H9 (cell line): Measurements from ENCODE around the gene OR2Y1. TPM values are rescaled to one million over a fixed set of nuclear protein-coding genes. Genes with fewer than 3 reads are reported as not detected.
"Not testable (repeated sequence)": the region's sequence is repeated elsewhere in the genome, so short reads cannot be mapped to it uniquely, and the experiment has no call there.

Experiments
- DNase-seq: peaks from one replicate; pipeline ENCODE4 v3.0.0-alpha.2; 2017
- H2AFZ ChIP-seq: one replicate; pipeline ENCODE4 v1.6.1; 2013; ENCODE audit warnings: mild to moderate bottlenecking, low read length, control low read depth, moderate library complexity
- H2AK5ac ChIP-seq: 2 replicates; pipeline ENCODE4 v1.6.1; 2013; ENCODE audit warnings: low read length, control low read depth, mixed read lengths; ENCODE audit not compliant: insufficient read length
- H2BK120ac ChIP-seq: one replicate; pipeline ENCODE4 v1.6.1; 2013; ENCODE audit warnings: low read depth, mild to moderate bottlenecking, low read length, control low read depth, inconsistent platforms; ENCODE audit not compliant: poor library complexity, severe bottlenecking
- H2BK12ac ChIP-seq: 2 replicates; pipeline ENCODE4 v1.6.1; 2013; ENCODE audit warnings: low read length, control low read depth, mixed read lengths, low read depth; ENCODE audit not compliant: insufficient read length
- H2BK15ac ChIP-seq: 2 replicates; pipeline ENCODE4 v1.6.1; 2013; ENCODE audit warnings: low read depth, low read length, control low read depth
- H2BK20ac ChIP-seq: one replicate; pipeline ENCODE4 v1.6.1; 2013; ENCODE audit warnings: low read depth, mild to moderate bottlenecking, low read length, control low read depth, inconsistent platforms; ENCODE audit not compliant: poor library complexity, severe bottlenecking
- H2BK5ac ChIP-seq: 2 replicates; pipeline ENCODE4 v1.6.1; 2013; ENCODE audit warnings: low read length, control low read depth, mixed read lengths; ENCODE audit not compliant: insufficient read length
- H3K14ac ChIP-seq: 2 replicates; pipeline ENCODE4 v1.6.1; 2013; ENCODE audit warnings: low read length, control low read depth; ENCODE audit not compliant: insufficient read depth
- H3K18ac ChIP-seq: 2 replicates; pipeline ENCODE4 v1.6.1; 2013; ENCODE audit warnings: low read depth, mild to moderate bottlenecking, mixed read lengths, low read length, control low read depth; ENCODE audit not compliant: insufficient read length
- H3K23ac ChIP-seq: 2 replicates; pipeline ENCODE4 v1.6.1; 2013; ENCODE audit warnings: low read length, control low read depth, mixed read lengths, low read depth; ENCODE audit not compliant: insufficient read length
- H3K23me2 ChIP-seq: 2 replicates; pipeline ENCODE4 v1.6.1; 2013; ENCODE audit warnings: low read depth, mild to moderate bottlenecking, mixed read lengths, low read length, control low read depth; ENCODE audit not compliant: insufficient read length, poor library complexity, severe bottlenecking
- H3K27ac ChIP-seq: 2 replicates; pipeline ENCODE4 v1.5.1; 2013; ENCODE audit warnings: low read length, control low read depth, mixed read lengths, low read depth; ENCODE audit not compliant: insufficient read length
- H3K27me3 ChIP-seq: 2 replicates; pipeline ENCODE4 v1.6.1; 2013; ENCODE audit warnings: low read length, control low read depth, inconsistent platforms; ENCODE audit not compliant: insufficient read depth
- H3K4ac ChIP-seq: 2 replicates; pipeline ENCODE4 v1.6.1; 2013; ENCODE audit warnings: low read depth, mild to moderate bottlenecking, control low read depth, inconsistent platforms, low read length, moderate library complexity
- H3K4me1 ChIP-seq: 2 replicates; pipeline ENCODE4 v1.6.1; 2013; ENCODE audit warnings: low read length, control low read depth, inconsistent platforms; ENCODE audit not compliant: insufficient read depth
- H3K4me2 ChIP-seq: 2 replicates; pipeline ENCODE4 v1.6.1; 2013; ENCODE audit warnings: low read length, control low read depth, mixed read lengths; ENCODE audit not compliant: insufficient read length, insufficient read depth
- H3K56ac ChIP-seq: 2 replicates; pipeline ENCODE4 v1.6.1; 2013; ENCODE audit warnings: low read depth, mild to moderate bottlenecking, mixed read lengths, low read length, control low read depth; ENCODE audit not compliant: insufficient read length
- H3K79me1 ChIP-seq: 2 replicates; pipeline ENCODE4 v1.6.1; 2013; ENCODE audit warnings: low read depth, mild to moderate bottlenecking, moderate library complexity, low read length, control low read depth, inconsistent platforms; ENCODE audit not compliant: insufficient read depth, poor library complexity, severe bottlenecking
- H3K79me2 ChIP-seq: 2 replicates; pipeline ENCODE4 v1.6.1; 2013; ENCODE audit warnings: low read length, control low read depth, inconsistent platforms; ENCODE audit not compliant: insufficient read depth
- H3K9ac ChIP-seq: 2 replicates; pipeline ENCODE4 v1.6.1; 2013; ENCODE audit warnings: low read length, control low read depth, mixed read lengths; ENCODE audit not compliant: insufficient read length; ENCODE audit errors: extremely low read depth
- H3K9me3 ChIP-seq: one replicate; pipeline ENCODE4 v1.6.1; 2013; ENCODE audit warnings: low read depth, low read length, inconsistent platforms; ENCODE audit not compliant: control insufficient read depth
- H3T11ph ChIP-seq: one replicate; pipeline ENCODE4 v1.6.1; 2013; ENCODE audit warnings: mild to moderate bottlenecking, low read length, control low read depth, inconsistent platforms
- H4K20me1 ChIP-seq: one replicate; pipeline ENCODE4 v1.6.1; 2013; ENCODE audit not compliant: control insufficient read depth, insufficient read length, insufficient read depth
- H4K5ac ChIP-seq: 2 replicates; pipeline ENCODE4 v1.6.1; 2013; ENCODE audit warnings: low read depth, mild to moderate bottlenecking, mixed read lengths, low read length, control low read depth; ENCODE audit not compliant: insufficient read length
- H4K8ac ChIP-seq: replicated peaks from 2 replicates; pipeline ENCODE4 v1.6.1; 2013; ENCODE audit warnings: low read length, control low read depth, mixed read lengths, low read depth; ENCODE audit not compliant: insufficient read length
- H4K91ac ChIP-seq: 2 replicates; pipeline ENCODE4 v1.6.1; 2013; ENCODE audit warnings: low read depth, mild to moderate bottlenecking, moderate library complexity, mixed read lengths, low read length, control low read depth; ENCODE audit not compliant: insufficient read length
- H3K27ac Mint-ChIP-seq, 3 experiments: 2 replicates in 2 of 3; 3 replicates in 1 of 3; pipeline ENCODE4 v1.8.0; 2020 to 2021; ENCODE audit warnings: mixed read lengths in 3 of 3, mild to moderate bottlenecking in 1 of 3, moderate library complexity in 1 of 3
- H3K27me3 Mint-ChIP-seq: 2 replicates; pipeline ENCODE4 v1.8.0; 2021; ENCODE audit warnings: low read depth, mild to moderate bottlenecking, moderate library complexity, mixed read lengths
- H3K36me3 Mint-ChIP-seq, 3 experiments: 2 replicates in 2 of 3; 3 replicates in 1 of 3; pipeline ENCODE4 v1.8.0; 2020 to 2021; ENCODE audit warnings: low read depth in 3 of 3, mixed read lengths in 3 of 3; ENCODE audit not compliant: insufficient read depth in 1 of 3
- H3K4me1 Mint-ChIP-seq, 2 experiments: 2 replicates each; pipeline ENCODE4 v1.8.0; 2020; ENCODE audit warnings: mixed read lengths in 2 of 2
- H3K4me3 Mint-ChIP-seq, 2 experiments: 2 replicates in 1 of 2; 3 replicates in 1 of 2; pipeline ENCODE4 v1.8.0; 2020 to 2021; ENCODE audit warnings: mild to moderate bottlenecking in 2 of 2, mixed read lengths in 2 of 2, moderate library complexity in 1 of 2
- H3K9me3 Mint-ChIP-seq, 2 experiments: 2 replicates in 1 of 2; 3 replicates in 1 of 2; pipeline ENCODE4 v1.8.0; 2020; ENCODE audit warnings: mild to moderate bottlenecking in 2 of 2, mixed read lengths in 2 of 2, moderate library complexity in 1 of 2
- WGBS: extraction: QIAGEN DNeasy Blood & Tissue Kit; methylation state at CpG from one replicate; pipeline ENCODE4 v1.1.7; 2013; ENCODE audit warnings: missing lambda C conversion rate, low lambda C conversion rate, mixed read lengths; ENCODE audit not compliant: insufficient read length; ENCODE audit errors: extremely low coverage; 5-methylcytosine and 5-hydroxymethylcytosine counted together
- total RNA-seq: library from RNA; stranded (reverse); gene quantifications from 2 replicates; pipeline ENCODE4 v1.2.1, GENCODE V29; 2021
- TF ChIP-seq, protein P1 (sequence below): fragments of 200-600 bp; sonication (generic); conservative IDR thresholded peaks from 3 replicates; pipeline ENCODE4 v1.8.0; 2021; ENCODE audit warnings: antibody characterized with exemption, mild to moderate bottlenecking

Gene OR2Y1
- total RNA-seq, 1 experiment from 2014 or later = not detected

DNA sequence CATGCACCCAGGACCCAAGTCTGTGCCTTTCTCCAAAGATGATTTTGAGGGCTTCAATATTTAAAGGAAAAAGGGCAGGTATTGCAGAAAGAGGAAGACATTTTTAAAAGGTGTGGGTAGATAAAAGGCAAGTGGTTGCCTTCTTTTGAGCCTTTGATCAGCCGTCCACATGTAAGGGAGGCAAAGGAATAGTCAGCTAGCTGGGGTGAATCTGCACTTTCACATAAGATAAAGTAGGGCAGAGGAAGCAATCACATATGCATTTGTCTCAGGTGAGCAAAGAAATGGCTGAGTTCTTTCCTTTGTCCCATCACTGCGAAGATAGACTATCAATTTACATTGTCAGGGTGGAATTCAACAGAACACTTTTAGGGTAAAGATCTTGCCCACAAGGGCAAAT is 42.9 kb upstream of the OR2Y1 start:
- no peaks in the 10 kb centered on the region for H3K79me2 ChIP-seq
- H2BK5ac ChIP-seq = no peak overlapping the region
- no peak overlapping the region for H3K4ac ChIP-seq
- H3K4me2 ChIP-seq = no peak overlapping the region
- TF ChIP-seq, protein P1, sequence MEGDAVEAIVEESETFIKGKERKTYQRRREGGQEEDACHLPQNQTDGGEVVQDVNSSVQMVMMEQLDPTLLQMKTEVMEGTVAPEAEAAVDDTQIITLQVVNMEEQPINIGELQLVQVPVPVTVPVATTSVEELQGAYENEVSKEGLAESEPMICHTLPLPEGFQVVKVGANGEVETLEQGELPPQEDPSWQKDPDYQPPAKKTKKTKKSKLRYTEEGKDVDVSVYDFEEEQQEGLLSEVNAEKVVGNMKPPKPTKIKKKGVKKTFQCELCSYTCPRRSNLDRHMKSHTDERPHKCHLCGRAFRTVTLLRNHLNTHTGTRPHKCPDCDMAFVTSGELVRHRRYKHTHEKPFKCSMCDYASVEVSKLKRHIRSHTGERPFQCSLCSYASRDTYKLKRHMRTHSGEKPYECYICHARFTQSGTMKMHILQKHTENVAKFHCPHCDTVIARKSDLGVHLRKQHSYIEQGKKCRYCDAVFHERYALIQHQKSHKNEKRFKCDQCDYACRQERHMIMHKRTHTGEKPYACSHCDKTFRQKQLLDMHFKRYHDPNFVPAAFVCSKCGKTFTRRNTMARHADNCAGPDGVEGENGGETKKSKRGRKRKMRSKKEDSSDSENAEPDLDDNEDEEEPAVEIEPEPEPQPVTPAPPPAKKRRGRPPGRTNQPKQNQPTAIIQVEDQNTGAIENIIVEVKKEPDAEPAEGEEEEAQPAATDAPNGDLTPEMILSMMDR = no peak
- H3K9me3 ChIP-seq = no peaks in the 10 kb centered on the region
- WGBS = no CpG with 5 or more reads among the region's 2 CpGs
- H3K4me3 Mint-ChIP-seq = no peak overlapping the region
- no peak overlapping the region for H3K23ac ChIP-seq
- no peak overlapping the region for H4K91ac ChIP-seq
- H3K36me3 Mint-ChIP-seq = peaks cover 0 to 14% (median 10%) of the 10 kb centered on the region in 3 experiments; a peak in 5 of 7 replicates
- H3K9ac ChIP-seq = no peak overlapping the region
- H3K27me3 ChIP-seq = no peaks in the 10 kb centered on the region
- H3K9me3 Mint-ChIP-seq = peaks cover 11 to 19% of the 10 kb centered on the region in 2 experiments
- H3K27ac Mint-ChIP-seq = no peak overlapping the region
- H2BK12ac ChIP-seq = no peak overlapping the region
- H4K8ac ChIP-seq = no peak overlapping the region
- H3K18ac ChIP-seq = no peak overlapping the region
- peaks cover 12% of the 10 kb centered on the region; the same call in 1 of the 2 replicates for H3K4me1 ChIP-seq
- H3K4me1 Mint-ChIP-seq = peaks cover 34 to 36% of the 10 kb centered on the region in 2 experiments
- H2BK15ac ChIP-seq = no peak overlapping the region
- H3K14ac ChIP-seq = no peak overlapping the region
- H3K23me2 ChIP-seq = no peaks in the 10 kb centered on the region
- no peak overlapping the region for H3K56ac ChIP-seq
- no peak overlapping the region for H2AFZ ChIP-seq
- H4K5ac ChIP-seq = no peak overlapping the region
- no peaks in the 10 kb centered on the region for H3K79me1 ChIP-seq
- no peak overlapping the region for H2AK5ac ChIP-seq
- H2BK20ac ChIP-seq = no peak overlapping the region
- no peaks in the 10 kb centered on the region for H4K20me1 ChIP-seq
- peaks cover 6% of the 10 kb centered on the region for H3K27me3 Mint-ChIP-seq
- no peak overlapping the region for H3K27ac ChIP-seq
- H3T11ph ChIP-seq = no peak overlapping the region
- H2BK120ac ChIP-seq = no peak overlapping the region
- no peak for DNase-seq

DNA sequence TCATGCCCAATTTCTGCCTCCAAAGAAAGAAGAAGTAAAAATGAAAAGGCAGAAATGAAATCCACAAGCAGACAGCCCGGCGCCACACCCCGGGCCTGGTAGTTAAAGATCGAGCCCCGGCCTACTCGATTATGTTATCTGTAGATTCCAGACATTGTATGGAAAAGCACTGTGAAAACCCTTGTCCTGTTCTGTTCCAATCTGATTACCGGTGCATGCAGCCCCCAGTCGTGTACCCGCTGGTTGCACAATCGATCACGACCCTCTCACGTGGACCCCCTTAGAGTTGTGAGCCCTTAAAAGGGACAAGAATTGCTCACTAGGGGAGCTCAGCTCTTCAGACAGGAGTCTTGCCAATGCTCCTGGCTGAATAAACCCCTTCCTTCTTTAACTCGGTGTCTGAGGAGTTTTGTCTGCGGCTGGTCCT is 42.1 kb upstream of the OR2Y1 start:
- not testable (repeated sequence) for H3K56ac ChIP-seq, H4K91ac ChIP-seq, H3K23me2 ChIP-seq, H3K79me2 ChIP-seq, H3K27me3 ChIP-seq, H3K79me1 ChIP-seq, H3K27ac Mint-ChIP-seq, H2BK15ac ChIP-seq, H3K9ac ChIP-seq, H2BK120ac ChIP-seq, H3K4me3 Mint-ChIP-seq, H4K5ac ChIP-seq, H3K27me3 Mint-ChIP-seq, H3K9me3 ChIP-seq, H3K18ac ChIP-seq, H2BK20ac ChIP-seq, H3K4ac ChIP-seq, H3K27ac ChIP-seq, H2BK12ac ChIP-seq, DNase-seq, H3K4me2 ChIP-seq, H2BK5ac ChIP-seq, H2AK5ac ChIP-seq, H3K23ac ChIP-seq, H3K14ac ChIP-seq, H4K20me1 ChIP-seq, H4K8ac ChIP-seq, H3T11ph ChIP-seq, H2AFZ ChIP-seq
- Mint-ChIP-seq H3K4me1 (peaks cover 27 to 29% of the 10 kb centered on the region in 2 experiments), H3K9me3 (peaks cover 11 to 19% of the 10 kb centered on the region in 2 experiments), H3K36me3 (peaks cover 0 to 14% (median 10%) of the 10 kb centered on the region in 3 experiments; a peak in 5 of 7 replicates)
- WGBS = no CpG with 5 or more reads among the region's 14 CpGs
- peaks cover 12% of the 10 kb centered on the region; the same call in 1 of the 2 replicates for H3K4me1 ChIP-seq
